ENCODE data around the gene COL18A1. TPM values are rescaled to one million over a fixed set of nuclear protein-coding genes. Genes with fewer than 3 reads are reported as not detected.
"Not testable (repeated sequence)": the region's sequence is repeated elsewhere in the genome, so short reads cannot be mapped to it uniquely, and the experiment has no call there.

The COL18A1 gene
- total RNA-seq, 1 experiment from 2014 or later, result 170 TPM

GRCh38 chr21:45525910-45526306 is 120.9 kb downstream of the COL18A1 start:
- H3K4me1 ChIP-seq, result no peaks in the 10 kb centered on the region
- H3K27me3 Mint-ChIP-seq (ENCODE audit: insufficient read depth, unreplicated experiment), result no peaks in the 10 kb centered on the region
- CTCF ChIA-PET, result no interaction called here
- H3K27ac Mint-ChIP-seq (ENCODE audit: unreplicated experiment), result no peak overlapping the region
- H3K9me3 Mint-ChIP-seq (ENCODE audit: unreplicated experiment), result peaks cover 8% of the 10 kb centered on the region
- H3K36me3 ChIP-seq (ENCODE audit: control insufficient read depth, insufficient read depth, low read length), result no peaks in the 10 kb centered on the region
- H3K27me3 ChIP-seq (replicated peaks; ENCODE audit: control insufficient read depth, insufficient read depth, low read length), result no peaks in the 10 kb centered on the region
- no peak for DNase-seq
- TF ChIP-seq, protein P1, sequence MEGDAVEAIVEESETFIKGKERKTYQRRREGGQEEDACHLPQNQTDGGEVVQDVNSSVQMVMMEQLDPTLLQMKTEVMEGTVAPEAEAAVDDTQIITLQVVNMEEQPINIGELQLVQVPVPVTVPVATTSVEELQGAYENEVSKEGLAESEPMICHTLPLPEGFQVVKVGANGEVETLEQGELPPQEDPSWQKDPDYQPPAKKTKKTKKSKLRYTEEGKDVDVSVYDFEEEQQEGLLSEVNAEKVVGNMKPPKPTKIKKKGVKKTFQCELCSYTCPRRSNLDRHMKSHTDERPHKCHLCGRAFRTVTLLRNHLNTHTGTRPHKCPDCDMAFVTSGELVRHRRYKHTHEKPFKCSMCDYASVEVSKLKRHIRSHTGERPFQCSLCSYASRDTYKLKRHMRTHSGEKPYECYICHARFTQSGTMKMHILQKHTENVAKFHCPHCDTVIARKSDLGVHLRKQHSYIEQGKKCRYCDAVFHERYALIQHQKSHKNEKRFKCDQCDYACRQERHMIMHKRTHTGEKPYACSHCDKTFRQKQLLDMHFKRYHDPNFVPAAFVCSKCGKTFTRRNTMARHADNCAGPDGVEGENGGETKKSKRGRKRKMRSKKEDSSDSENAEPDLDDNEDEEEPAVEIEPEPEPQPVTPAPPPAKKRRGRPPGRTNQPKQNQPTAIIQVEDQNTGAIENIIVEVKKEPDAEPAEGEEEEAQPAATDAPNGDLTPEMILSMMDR (IDR thresholded peaks at IDR 0.05; ENCODE audit: insufficient read depth in 1 of 2, low read depth in 1 of 2, low read length in 1 of 2, severe bottlenecking in 1 of 2, unreplicated experiment in 1 of 2), result no peak
- H3K4me3 Mint-ChIP-seq (ENCODE audit: unreplicated experiment), result no peak overlapping the region
- H3K4me3 ChIP-seq (ENCODE audit: low read depth, low read length), result no peak overlapping the region
- H3K4me1 Mint-ChIP-seq (ENCODE audit: low read depth, unreplicated experiment), result no peaks in the 10 kb centered on the region
- POLR2A ChIA-PET, result no interaction called here
- BruUV-seq (replicated peaks), result no TSS peak
- intact Hi-C loops (cut with micrococcal nuclease; ENCODE audit: unreplicated experiment), result no loop called here
- H3K9me3 ChIP-seq, result peaks cover 11% of the 10 kb centered on the region
- H3K36me3 Mint-ChIP-seq (ENCODE audit: insufficient read depth, unreplicated experiment), result peaks cover 50% of the 10 kb centered on the region

- not testable (repeated sequence) for H3K27ac Mint-ChIP-seq (ENCODE audit: unreplicated experiment); H3K4me1 Mint-ChIP-seq (ENCODE audit: low read depth, unreplicated experiment)
- DNase-seq, result peak; percentile 46 to 48
These were observed 122.4 kb downstream of the COL18A1 start for GRCh38 chr21:45527151-45527999.

GRCh38 chr21:45528028-45528705 is 123.2 kb downstream of the COL18A1 start:
- POLR2A ChIA-PET, result no interaction called here
- intact Hi-C loops (cut with micrococcal nuclease; ENCODE audit: unreplicated experiment), result no loop called here
- Mint-ChIP-seq H3K4me3 (ENCODE audit: unreplicated experiment) (no peak overlapping the region), H3K9me3 (ENCODE audit: unreplicated experiment) (no peaks in the 10 kb centered on the region), H3K27me3 (ENCODE audit: insufficient read depth, unreplicated experiment) (no peaks in the 10 kb centered on the region), H3K4me1 (ENCODE audit: low read depth, unreplicated experiment) (no peaks in the 10 kb centered on the region), H3K36me3 (ENCODE audit: insufficient read depth, unreplicated experiment) (peaks cover 31% of the 10 kb centered on the region), H3K27ac (ENCODE audit: unreplicated experiment) (no peak overlapping the region)
- Histone ChIP-seq H3K36me3 (ENCODE audit: control insufficient read depth, insufficient read depth, low read length) (no peaks in the 10 kb centered on the region), H3K4me3 (ENCODE audit: low read depth, low read length) (no peak overlapping the region), H3K27me3 (replicated peaks; ENCODE audit: control insufficient read depth, insufficient read depth, low read length) (no peaks in the 10 kb centered on the region), H3K9me3 (no peaks in the 10 kb centered on the region), H3K4me1 (no peaks in the 10 kb centered on the region)
- no peak for DNase-seq
- no TSS peak for BruUV-seq (replicated peaks)
- CTCF ChIA-PET, result no interaction called here
- TF ChIP-seq, protein P1 (IDR thresholded peaks at IDR 0.05; ENCODE audit: insufficient read depth in 1 of 2, low read depth in 1 of 2, low read length in 1 of 2, severe bottlenecking in 1 of 2, unreplicated experiment in 1 of 2), result no peak

More at GRCh38 chr21:45527151-45527999, 122.4 kb downstream of the COL18A1 start:
- intact Hi-C loops (cut with micrococcal nuclease; ENCODE audit: unreplicated experiment); H3K27me3 Mint-ChIP-seq (ENCODE audit: insufficient read depth, unreplicated experiment); H3K4me3 Mint-ChIP-seq (ENCODE audit: unreplicated experiment); BruUV-seq (replicated peaks); H3K27me3 ChIP-seq (replicated peaks; ENCODE audit: control insufficient read depth, insufficient read depth, low read length); H3K4me1 ChIP-seq; H3K9me3 ChIP-seq; H3K36me3 ChIP-seq (ENCODE audit: control insufficient read depth, insufficient read depth, low read length); CTCF ChIA-PET; POLR2A ChIA-PET; H3K4me3 ChIP-seq (ENCODE audit: low read depth, low read length); H3K9me3 Mint-ChIP-seq (ENCODE audit: unreplicated experiment): not testable (repeated sequence)
- peaks cover 36% of the 10 kb centered on the region for H3K36me3 Mint-ChIP-seq (ENCODE audit: insufficient read depth, unreplicated experiment)

Measured in Caco-2 (cell line).